ENCODE data around the gene CARF.
A peak's percentile ranks its signal among the peaks of the same experiment; 100 is the strongest.

The CARF gene

GRCh38 chr2:203021991-203022390 is 109.9 kb downstream of the CARF start:
- DNase-seq (ENCODE audit: low spot score), result no peak

- no peak for DNase-seq (ENCODE audit: low spot score)
Observed at GRCh38 chr2:203022751-203023150, 110.7 kb downstream of the CARF start.

GRCh38 chr2:203025592-203025991 is 113.5 kb downstream of the CARF start:
- peak; percentile 24 for DNase-seq (ENCODE audit: low spot score)

DNA sequence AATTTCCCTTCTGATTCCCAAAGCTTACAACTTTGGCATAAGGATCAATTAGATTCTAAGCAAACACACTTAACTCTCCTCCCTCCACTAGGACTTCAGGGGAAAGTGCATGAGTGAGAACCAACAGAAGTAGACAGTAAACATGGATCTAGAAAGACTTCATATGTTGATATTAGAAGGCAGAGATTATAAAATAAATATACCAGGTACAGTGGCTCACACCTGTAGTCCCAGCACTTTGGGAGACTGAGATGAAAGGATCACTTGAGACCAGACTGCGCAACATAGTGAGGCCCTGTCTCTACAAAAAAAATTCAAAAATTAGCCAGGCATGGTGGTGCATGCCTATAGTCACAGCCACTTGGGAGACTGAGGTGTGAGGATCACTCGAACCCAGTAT is 118.5 kb downstream of the CARF start:
- no peak for DNase-seq (ENCODE audit: low spot score)

DNA sequence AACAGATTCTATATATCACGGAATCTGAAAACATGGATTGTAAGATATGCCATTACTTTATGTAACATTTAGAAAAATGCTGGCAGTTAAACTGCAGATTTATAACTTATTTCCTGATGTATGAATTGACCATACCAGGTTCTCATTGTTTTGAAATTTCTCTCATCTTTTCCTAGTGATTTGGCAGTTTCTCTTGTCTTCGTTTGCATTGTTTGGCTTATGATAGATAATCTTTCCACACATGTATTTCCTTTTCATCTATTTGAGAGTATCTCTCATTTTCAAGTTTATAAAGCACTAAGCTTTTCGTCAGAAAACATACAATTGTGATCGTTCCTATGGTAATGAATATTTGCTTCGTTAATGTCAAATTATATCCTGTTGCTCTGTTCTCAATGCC is 118.9 kb downstream of the CARF start:
- no peak for DNase-seq (ENCODE audit: low spot score)

GRCh38 chr2:203033395-203033794 is 121.3 kb downstream of the CARF start:
- no peak for DNase-seq (ENCODE audit: low spot score)

DNA sequence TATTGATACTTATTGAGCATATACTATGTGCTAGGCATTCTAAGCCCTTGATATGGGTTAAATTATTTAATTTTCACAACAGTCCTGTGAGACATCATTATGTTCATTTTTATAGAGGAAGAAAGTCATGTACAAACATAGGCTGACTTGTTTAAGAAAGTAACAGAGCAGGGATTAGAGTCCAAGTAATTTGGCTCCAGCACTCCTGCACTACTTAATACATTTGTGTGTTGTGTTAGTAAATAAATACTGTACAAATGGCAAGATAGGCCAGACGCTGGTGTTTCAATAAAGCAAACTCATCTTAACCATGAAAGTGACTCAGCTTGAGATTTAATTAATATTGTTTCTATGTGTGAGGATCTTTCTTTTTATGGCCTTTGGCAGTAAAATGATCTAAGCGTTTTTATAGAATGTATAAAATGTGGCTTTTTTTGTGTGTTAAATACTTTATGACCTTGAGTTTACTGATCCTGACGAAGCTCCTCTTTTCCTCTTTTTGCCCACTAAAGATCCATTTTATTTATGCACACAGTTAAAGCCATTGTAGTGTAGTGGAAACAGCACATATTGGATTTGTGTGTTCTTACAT is 123.9 kb downstream of the CARF start:
- no peak for DNase-seq (ENCODE audit: low spot score)
